MM.1S (cell line): ENCODE data around the gene TMEM240.

Experiments used
- DNase-seq: peaks from one replicate; pipeline ENCODE4 v3.0.0-alpha.2; 2015
- H2AFZ ChIP-seq: fragments of 300-600 bp; sonication (generic); 2 replicates; pipeline ENCODE4 v1.6.0; 2016; ENCODE audit warnings: antibody characterized with exemption, low read length
- H3F3A ChIP-seq: fragments of 300-600 bp; sonication (generic); 2 replicates; pipeline ENCODE4 v1.6.1; 2016; ENCODE audit warnings: mild to moderate bottlenecking, antibody characterized with exemption, low read length, moderate library complexity, mixed read lengths; ENCODE audit not compliant: insufficient read depth
- H3K27ac ChIP-seq: fragments of 300-600 bp; sonication (generic); 2 replicates; pipeline ENCODE4 v1.5.1; 2016; ENCODE audit warnings: mild to moderate bottlenecking, low read length
- H3K27me3 ChIP-seq: fragments of 300-600 bp; sonication (generic); replicated peaks from 2 replicates; pipeline ENCODE4 v1.6.0; 2016; ENCODE audit warnings: low read length; ENCODE audit not compliant: insufficient read depth
- H3K36me3 ChIP-seq: fragments of 300-600 bp; sonication (generic); replicated peaks from 2 replicates; pipeline ENCODE4 v1.6.1; 2016; ENCODE audit warnings: mild to moderate bottlenecking, low read length, mixed read lengths; ENCODE audit not compliant: insufficient read depth
- H3K4me1 ChIP-seq: fragments of 300-600 bp; sonication (generic); 2 replicates; pipeline ENCODE4 v1.6.1; 2016; ENCODE audit warnings: low read length, mixed read lengths
- H3K4me2 ChIP-seq: fragments of 300-600 bp; sonication (generic); 2 replicates; pipeline ENCODE4 v1.6.0; 2016; ENCODE audit warnings: low read depth, low read length
- H3K4me3 ChIP-seq: fragments of 300-600 bp; sonication (generic); 2 replicates; pipeline ENCODE4 v1.5.1; 2016; ENCODE audit warnings: low read length, mixed read lengths
- H3K79me2 ChIP-seq: fragments of 300-600 bp; sonication (generic); 2 replicates; pipeline ENCODE4 v1.6.1; 2016; ENCODE audit warnings: mixed run types, low read length, mixed read lengths
- H3K9ac ChIP-seq: fragments of 300-600 bp; sonication (generic); 2 replicates; pipeline ENCODE4 v1.6.1; 2016; ENCODE audit warnings: low read length, mixed read lengths
- H3K9me2 ChIP-seq: fragments of 300-600 bp; sonication (generic); replicated peaks from 2 replicates; pipeline ENCODE4 v1.6.1; 2016; ENCODE audit warnings: mild to moderate bottlenecking, low read length, mixed read lengths; ENCODE audit not compliant: insufficient read depth
- H3K9me3 ChIP-seq: fragments of 300-600 bp; sonication (generic); replicated peaks from 2 replicates; pipeline ENCODE4 v1.6.1; 2016; ENCODE audit warnings: mild to moderate bottlenecking, low read length, mixed read lengths; ENCODE audit not compliant: insufficient read depth
- H4K20me1 ChIP-seq: fragments of 300-600 bp; sonication (generic); 2 replicates; pipeline ENCODE4 v1.6.1; 2016; ENCODE audit warnings: mild to moderate bottlenecking, low read length, moderate library complexity, mixed read lengths; ENCODE audit not compliant: insufficient read depth
- CTCF ChIP-seq: fragments of 300-600 bp; sonication (generic); IDR thresholded peaks from 2 replicates; pipeline ENCODE4 v1.5.1; 2016; ENCODE audit warnings: antibody characterized with exemption, low read length, mixed read lengths
- EZH2 ChIP-seq: fragments of 300-600 bp; sonication (generic); optimal IDR thresholded peaks from 2 replicates; pipeline ENCODE3; 2017; ENCODE audit warnings: low read depth, mild to moderate bottlenecking, antibody characterized with exemption, low read length, mixed read lengths
- EZH2phosphoT487 ChIP-seq: fragments of 300-600 bp; sonication (generic); IDR thresholded peaks from 2 replicates; pipeline ENCODE4 v1.6.1; 2018; ENCODE audit warnings: antibody characterized with exemption, low read length

The TMEM240 gene

GRCh38 chr1:1536938-1537546, 3.4 kb downstream of the TMEM240 start:
- H3K4me1 ChIP-seq, result no peaks in the 10 kb centered on the region
- no peak overlapping the region for H3K4me2 ChIP-seq
- no peaks in the 10 kb centered on the region for H3K27me3 ChIP-seq
- no peak overlapping the region for H3K27ac ChIP-seq
- H3K4me3 ChIP-seq, result no peak overlapping the region
- no peak overlapping the region for H2AFZ ChIP-seq
- no peak overlapping the region for H3K9ac ChIP-seq
- H3F3A ChIP-seq, result no peaks in the 10 kb centered on the region
- H3K79me2 ChIP-seq, result no peaks in the 10 kb centered on the region
- H4K20me1 ChIP-seq, result no peaks in the 10 kb centered on the region
- H3K9me2 ChIP-seq, result no peaks in the 10 kb centered on the region
- H3K36me3 ChIP-seq, result no peaks in the 10 kb centered on the region
- TF ChIP-seq EZH2phosphoT487, result no peak
- TF ChIP-seq EZH2, result no peak
- no peak for TF ChIP-seq CTCF
- H3K9me3 ChIP-seq, result no peaks in the 10 kb centered on the region
- no peak for DNase-seq

GRCh38 chr1:1536019-1536937, 4.1 kb downstream of the TMEM240 start:
- Histone ChIP-seq H3K27ac (no peak overlapping the region), H3K36me3 (no peaks in the 10 kb centered on the region), H3K79me2 (no peaks in the 10 kb centered on the region), H3K9ac (no peak overlapping the region), H3K9me3 (no peaks in the 10 kb centered on the region), H2AFZ (no peak overlapping the region), H3F3A (no peaks in the 10 kb centered on the region), H3K27me3 (no peaks in the 10 kb centered on the region), H4K20me1 (no peaks in the 10 kb centered on the region), H3K4me2 (no peak overlapping the region), H3K4me3 (no peak overlapping the region), H3K4me1 (no peaks in the 10 kb centered on the region), H3K9me2 (no peaks in the 10 kb centered on the region)
- no peak for TF ChIP-seq EZH2phosphoT487
- no peak for DNase-seq

- Histone ChIP-seq H4K20me1 (no peaks in the 10 kb centered on the region), H3K9me3 (no peaks in the 10 kb centered on the region), H3K36me3 (no peaks in the 10 kb centered on the region), H3K9ac (no peak overlapping the region), H3K4me1 (no peaks in the 10 kb centered on the region), H3K27me3 (no peaks in the 10 kb centered on the region), H3K27ac (no peak overlapping the region), H3K4me2 (no peak overlapping the region), H3K9me2 (no peaks in the 10 kb centered on the region), H3F3A (no peaks in the 10 kb centered on the region), H3K4me3 (no peak overlapping the region), H2AFZ (no peak overlapping the region), H3K79me2 (no peaks in the 10 kb centered on the region)
- TF ChIP-seq EZH2phosphoT487 (no peak), EZH2 (no peak), CTCF (no peak)
- DNase-seq, result no peak
Observed at GRCh38 chr1:1535201-1536018, 5.0 kb downstream of the TMEM240 start.
